GM12878 (cell line): Measurements from ENCODE around the gene MAP3K7CL.

Source experiments
- CBFB ChIP-seq: IDR thresholded peaks from 2 replicates; pipeline ENCODE4 v1.6.1; 2016; ENCODE audit warnings: antibody characterized with exemption, low read depth
- CHD4 ChIP-seq: fragments of 200-600 bp; sonication (generic); IDR thresholded peaks from 2 replicates; pipeline ENCODE4 v1.6.1; 2016; ENCODE audit warnings: mild to moderate bottlenecking
- ETV6 ChIP-seq, 2 experiments: fragments of 450-650 bp in 1 of 2; IDR thresholded peaks in 1 of 2; conservative IDR thresholded peaks in 1 of 2; 2 replicates each; pipeline ENCODE4 v1.6.1; 2014; ENCODE audit warnings: antibody characterized with exemption in 1 of 2, borderline replicate concordance in 1 of 2, low read depth in 1 of 2, mild to moderate bottlenecking in 1 of 2, moderate library complexity in 1 of 2
- GABPA ChIP-seq: IDR thresholded peaks from 2 replicates; pipeline ENCODE4 v1.6.1; 2014; ENCODE audit warnings: antibody characterized with exemption, low read depth, mild to moderate bottlenecking, inconsistent platforms
- MYC ChIP-seq: IDR thresholded peaks from 2 replicates; pipeline ENCODE4 v1.6.1; 2011; ENCODE audit warnings: mild to moderate bottlenecking, low read length, moderate library complexity, inconsistent platforms; ENCODE audit not compliant: insufficient read depth, insufficient replicate concordance, insufficient read length, severe bottlenecking
- RAD21 ChIP-seq: IDR thresholded peaks from 2 replicates; pipeline ENCODE4 v1.6.1; 2011; ENCODE audit warnings: mild to moderate bottlenecking, low read depth, low read length, moderate library complexity; ENCODE audit not compliant: insufficient read depth
- RFX5 ChIP-seq: IDR thresholded peaks from 2 replicates; pipeline ENCODE4 v1.6.1; 2011; ENCODE audit warnings: low read depth, low read length, improper control_type of control experiment
- SMC3 ChIP-seq: IDR thresholded peaks from 2 replicates; pipeline ENCODE4 v1.6.1; 2011; ENCODE audit warnings: low read length, improper control_type of control experiment, borderline replicate concordance
- SP1 ChIP-seq: IDR thresholded peaks from one replicate; pipeline ENCODE4 v1.6.1; 2011; ENCODE audit warnings: low read depth, low read length
- ZBTB4 ChIP-seq: fragments of 450-650 bp; formaldehyde crosslinking; IDR thresholded peaks from 2 replicates; pipeline ENCODE4 v1.4.0; 2022; ENCODE audit warnings: mild to moderate bottlenecking, moderate library complexity
- ZNF384 ChIP-seq: IDR thresholded peaks from 2 replicates; pipeline ENCODE4 v1.6.1; 2012; ENCODE audit warnings: low read depth, mild to moderate bottlenecking, low read length, improper control_type of control experiment, borderline replicate concordance
- ZNF592 ChIP-seq: fragments of 450-650 bp; IDR thresholded peaks from 2 replicates; pipeline ENCODE4 v1.6.1; 2017; ENCODE audit warnings: mild to moderate bottlenecking, moderate library complexity

GRCh38 chr21:29152916-29153315 is 22.5 kb downstream of the MAP3K7CL start:
- TF ChIP-seq ZNF592 = no peak
- TF ChIP-seq RAD21 = no peak
- TF ChIP-seq GABPA = no peak
- no peak for TF ChIP-seq SP1
- no peak for TF ChIP-seq CBFB
- TF ChIP-seq ZNF384 = no peak
- TF ChIP-seq SMC3 = no peak
- TF ChIP-seq RFX5 = no peak
- TF ChIP-seq MYC = no peak
- TF ChIP-seq ETV6 (conservative IDR thresholded peaks at IDR 0.05 in 1 of 2, IDR thresholded peaks at IDR 0.05 in 1 of 2; ENCODE audit: borderline replicate concordance in 1 of 2, low read depth in 1 of 2) = no peak
- TF ChIP-seq CHD4 = no peak
- no peak for TF ChIP-seq ZBTB4 (CRISPR knock-in tag)
